ENCODE measurements around the gene RNLS. TPM values are rescaled to one million over a fixed set of nuclear protein-coding genes. Genes with fewer than 3 reads are reported as not detected.

RNLS gene
- total and polyA plus RNA-seq, 2 of the 4 experiments (the other 2 are of a cell fraction): 4.5 to 7.0 TPM

- Histone ChIP-seq H2BK5ac (ENCODE audit: low read depth, low read length, poor library complexity, severe bottlenecking) (no peak overlapping the region), H2BK120ac (ENCODE audit: low read depth, low read length) (no peak overlapping the region), H3K4me2 (ENCODE audit: low read depth, low read length) (peak overlapping the region; percentile 6; the same call in 1 of the 2 replicates), H3K79me1 (ENCODE audit: low read depth in 1 of 2, low read length in 2 of 2) (no peaks in the 10 kb centered on the region), H4K8ac (ENCODE audit: low read depth in 2 of 2, low read length in 2 of 2) (no peak overlapping the region), H2BK15ac (ENCODE audit: low read depth, low read length) (no peak overlapping the region), H3K9me1 (ENCODE audit: insufficient read depth, low read length) (no peaks in the 10 kb centered on the region; the same call in 1 of the 2 replicates), H3K23ac (ENCODE audit: low read depth, low read length) (no peak overlapping the region), H2BK20ac (ENCODE audit: low read depth, low read length) (no peak overlapping the region), H4K91ac (ENCODE audit: insufficient read depth, low read depth, low read length) (no peak overlapping the region), H3K4ac (ENCODE audit: low read depth, low read length) (no peak overlapping the region), H2AK5ac (ENCODE audit: low read depth, low read length) (no peak overlapping the region), H2AK9ac (replicated peaks; ENCODE audit: low read depth, low read length, poor library complexity) (no peak overlapping the region), H3K18ac (ENCODE audit: low read depth, low read length) (no peak overlapping the region), H3K4me1 (ENCODE audit: control insufficient read depth, insufficient read depth, low read length) (peaks cover 7% of the 10 kb centered on the region), H3K4me3 (ENCODE audit: insufficient read depth, low read depth, low read length) (no peak overlapping the region), H2AFZ (replicated peaks; ENCODE audit: low read length, poor library complexity) (no peak overlapping the region), H3K27ac (ENCODE audit: insufficient read depth, low read length) (no peak overlapping the region), H3K9me3 (ENCODE audit: control insufficient read depth, insufficient read depth, low read length) (no peaks in the 10 kb centered on the region), H3K14ac (replicated peaks; ENCODE audit: low read depth, low read length) (no peak overlapping the region), H4K20me1 (ENCODE audit: insufficient read depth, low read length) (no peaks in the 10 kb centered on the region), H3K9ac (ENCODE audit: low read depth, low read length) (no peak overlapping the region), H3K56ac (ENCODE audit: extremely low read depth, insufficient read depth, low read length) (no peak overlapping the region), H3K27me3 (ENCODE audit: control insufficient read depth, insufficient read depth, low read length) (no peaks in the 10 kb centered on the region), H3K36me3 (ENCODE audit: control insufficient read depth, insufficient read depth, low read length) (no peaks in the 10 kb centered on the region), H4K5ac (ENCODE audit: low read depth, low read length) (no peak overlapping the region)
- intact Hi-C loops (cut with micrococcal nuclease): no loop called here
- no peak for TF ChIP-seq CEBPB (IDR thresholded peaks at IDR 0.05; ENCODE audit: low read depth, low read length)
- TF ChIP-seq NFE2L2 (IDR thresholded peaks at IDR 0.05; ENCODE audit: low read depth, low read length): no peak
- no peak for TF ChIP-seq FOS (IDR thresholded peaks at IDR 0.05; ENCODE audit: low read depth, low read length)
- TF ChIP-seq, protein P1, sequence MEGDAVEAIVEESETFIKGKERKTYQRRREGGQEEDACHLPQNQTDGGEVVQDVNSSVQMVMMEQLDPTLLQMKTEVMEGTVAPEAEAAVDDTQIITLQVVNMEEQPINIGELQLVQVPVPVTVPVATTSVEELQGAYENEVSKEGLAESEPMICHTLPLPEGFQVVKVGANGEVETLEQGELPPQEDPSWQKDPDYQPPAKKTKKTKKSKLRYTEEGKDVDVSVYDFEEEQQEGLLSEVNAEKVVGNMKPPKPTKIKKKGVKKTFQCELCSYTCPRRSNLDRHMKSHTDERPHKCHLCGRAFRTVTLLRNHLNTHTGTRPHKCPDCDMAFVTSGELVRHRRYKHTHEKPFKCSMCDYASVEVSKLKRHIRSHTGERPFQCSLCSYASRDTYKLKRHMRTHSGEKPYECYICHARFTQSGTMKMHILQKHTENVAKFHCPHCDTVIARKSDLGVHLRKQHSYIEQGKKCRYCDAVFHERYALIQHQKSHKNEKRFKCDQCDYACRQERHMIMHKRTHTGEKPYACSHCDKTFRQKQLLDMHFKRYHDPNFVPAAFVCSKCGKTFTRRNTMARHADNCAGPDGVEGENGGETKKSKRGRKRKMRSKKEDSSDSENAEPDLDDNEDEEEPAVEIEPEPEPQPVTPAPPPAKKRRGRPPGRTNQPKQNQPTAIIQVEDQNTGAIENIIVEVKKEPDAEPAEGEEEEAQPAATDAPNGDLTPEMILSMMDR (conservative IDR thresholded peaks at IDR 0.05; ENCODE audit: low read depth, low read length): no peak
- TF ChIP-seq CHD1 (IDR thresholded peaks at IDR 0.05; ENCODE audit: low read depth, low read length): no peak
- no peak for TF ChIP-seq RCOR1 (IDR thresholded peaks at IDR 0.05; ENCODE audit: insufficient replicate concordance, low read length)
- no peak for TF ChIP-seq MAZ (IDR thresholded peaks at IDR 0.05; ENCODE audit: borderline replicate concordance, low read depth, low read length)
- no peak for TF ChIP-seq ELK1 (IDR thresholded peaks at IDR 0.05; ENCODE audit: borderline replicate concordance, low read depth, low read length)
- TF ChIP-seq MXI1 (IDR thresholded peaks at IDR 0.05; ENCODE audit: borderline replicate concordance, low read depth, low read length): no peak
- no peak for TF ChIP-seq BHLHE40 (IDR thresholded peaks at IDR 0.05; ENCODE audit: low read depth, low read length)
- no peak for TF ChIP-seq POLR2A (IDR thresholded peaks at IDR 0.05; ENCODE audit: low read depth, low read length)
- TF ChIP-seq, protein P2, sequence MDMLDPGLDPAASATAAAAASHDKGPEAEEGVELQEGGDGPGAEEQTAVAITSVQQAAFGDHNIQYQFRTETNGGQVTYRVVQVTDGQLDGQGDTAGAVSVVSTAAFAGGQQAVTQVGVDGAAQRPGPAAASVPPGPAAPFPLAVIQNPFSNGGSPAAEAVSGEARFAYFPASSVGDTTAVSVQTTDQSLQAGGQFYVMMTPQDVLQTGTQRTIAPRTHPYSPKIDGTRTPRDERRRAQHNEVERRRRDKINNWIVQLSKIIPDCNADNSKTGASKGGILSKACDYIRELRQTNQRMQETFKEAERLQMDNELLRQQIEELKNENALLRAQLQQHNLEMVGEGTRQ (IDR thresholded peaks at IDR 0.05; ENCODE audit: low read depth, low read length): no peak
- no peak for TF ChIP-seq RAD21 (IDR thresholded peaks at IDR 0.05; ENCODE audit: low read length)
- TF ChIP-seq RFX5 (IDR thresholded peaks at IDR 0.05; ENCODE audit: low read depth, low read length): no peak
- TF ChIP-seq MAFK (IDR thresholded peaks at IDR 0.05; ENCODE audit: low read depth, low read length): no peak
- no peak for TF ChIP-seq SMC3 (IDR thresholded peaks at IDR 0.05; ENCODE audit: low read depth, low read length)
- no TSS peak for BruUV-seq (replicated peaks)
- ATAC-seq (ENCODE audit: low read depth) (no peak), DNase-seq (no peak)
- dilution Hi-C loops (cut with HindIII; ENCODE audit: low sequenced_read_pairs, unreplicated experiment): no loop called here
- CTCF ChIA-PET: no interaction called here
- in situ Hi-C loops (cut with MboI; ENCODE audit: low sequenced_read_pairs): no loop called here
- POLR2A ChIA-PET (ENCODE audit: unreplicated experiment): no interaction called here
Observed at GRCh38 chr10:88292185-88292514, 291.0 kb downstream of the RNLS start.

Measured in IMR-90 (cell line).